GM18868 (cell line): Measurements from ENCODE around the gene PDZRN3.

Experiments used
- ATAC-seq: cut with Tn5 transposase; IDR thresholded peaks from one replicate; pipeline ENCODE4 v1.9.1; 2021; ENCODE audit warnings: mild to moderate bottlenecking, moderate library complexity; ENCODE audit not compliant: unreplicated experiment

PDZRN3 gene

GRCh38 chr3:73624821-73625665, at the start of gene PDZRN3:
Gene PDZRN3, minus strand, starts transcription at chr3:73624941.
- ATAC-seq = no peak

- ATAC-seq = no peak
These were observed 49.5 kb upstream of the PDZRN3 start for GRCh38 chr3:73674280-73674679.

- ATAC-seq = no peak
These were observed 44.5 kb upstream of the PDZRN3 start for GRCh38 chr3:73669260-73669659.

- no peak for ATAC-seq
These were observed 43.6 kb upstream of the PDZRN3 start for GRCh38 chr3:73668391-73668790.

GRCh38 chr3:73667889-73668288, 43.1 kb upstream of the PDZRN3 start:
- ATAC-seq = no peak

- ATAC-seq = no peak
These were observed 40.5 kb upstream of the PDZRN3 start for GRCh38 chr3:73665286-73665685.

- no peak for ATAC-seq
These were observed 39.6 kb upstream of the PDZRN3 start for GRCh38 chr3:73664389-73664788.

GRCh38 chr3:73663495-73663894, 38.8 kb upstream of the PDZRN3 start:
- no peak for ATAC-seq

GRCh38 chr3:73661265-73661664, 36.5 kb upstream of the PDZRN3 start:
- no peak for ATAC-seq

GRCh38 chr3:73658227-73658626, 33.5 kb upstream of the PDZRN3 start:
- no peak for ATAC-seq

GRCh38 chr3:73657186-73657585, 32.4 kb upstream of the PDZRN3 start:
- no peak for ATAC-seq

- ATAC-seq = no peak
These were observed 31.6 kb upstream of the PDZRN3 start for GRCh38 chr3:73656241-73656890.

GRCh38 chr3:73655197-73655596, 30.5 kb upstream of the PDZRN3 start:
- no peak for ATAC-seq

- no peak for ATAC-seq
These were observed 29.1 kb upstream of the PDZRN3 start for GRCh38 chr3:73653877-73654276.

- ATAC-seq = no peak
These were observed 28.6 kb upstream of the PDZRN3 start for GRCh38 chr3:73653351-73653750.

GRCh38 chr3:73652896-73653295, 28.2 kb upstream of the PDZRN3 start:
- ATAC-seq = no peak

GRCh38 chr3:73637042-73637441, 12.3 kb upstream of the PDZRN3 start:
- no peak for ATAC-seq

GRCh38 chr3:73635254-73635653, 10.5 kb upstream of the PDZRN3 start:
- no peak for ATAC-seq

GRCh38 chr3:73633916-73634344, 9.2 kb upstream of the PDZRN3 start:
- ATAC-seq = no peak

GRCh38 chr3:73633453-73633852, 8.7 kb upstream of the PDZRN3 start:
- ATAC-seq = no peak

GRCh38 chr3:73626106-73626505, 1.4 kb upstream of the PDZRN3 start:
- no peak for ATAC-seq
